HUES6 (cell line): Measurements from ENCODE around the gene CPA5.
A peak's percentile ranks its signal among the peaks of the same experiment; 100 is the strongest.

Experiments
- H3K27ac ChIP-seq: 2 replicates; pipeline ENCODE4 v1.7.0; 2013; ENCODE audit warnings: low read depth, mild to moderate bottlenecking, low read length, inconsistent platforms
- H3K27me3 ChIP-seq: 2 replicates; pipeline ENCODE4 v1.6.1; 2013; ENCODE audit warnings: low read length; ENCODE audit not compliant: control insufficient read depth, insufficient read depth
- H3K36me3 ChIP-seq: 2 replicates; pipeline ENCODE4 v1.6.1; 2013; ENCODE audit warnings: low read length; ENCODE audit not compliant: control insufficient read depth, insufficient read depth
- H3K4me1 ChIP-seq: 2 replicates; pipeline ENCODE4 v1.6.1; 2013; ENCODE audit warnings: low read length; ENCODE audit not compliant: control insufficient read depth, insufficient read depth
- H3K4me3 ChIP-seq: 2 replicates; pipeline ENCODE4 v1.5.1; 2013; ENCODE audit warnings: low read depth, low read length
- H3K9ac ChIP-seq: one replicate; pipeline ENCODE4 v1.6.1; 2013; ENCODE audit warnings: mild to moderate bottlenecking, low read length
- H3K9me3 ChIP-seq: 2 replicates; pipeline ENCODE4 v1.6.1; 2013; ENCODE audit warnings: low read depth, low read length; ENCODE audit not compliant: control insufficient read depth, insufficient read depth

CPA5 gene

GRCh38 chr7:130362251-130362816 is 17.7 kb downstream of the CPA5 start:
- no peaks in the 10 kb centered on the region for H3K27me3 ChIP-seq
- H3K4me1 ChIP-seq = peaks cover 13% of the 10 kb centered on the region
- no peak overlapping the region for H3K4me3 ChIP-seq
- no peaks in the 10 kb centered on the region for H3K36me3 ChIP-seq
- H3K9me3 ChIP-seq = peaks cover 22% of the 10 kb centered on the region
- H3K27ac ChIP-seq = no peak overlapping the region
- no peak overlapping the region for H3K9ac ChIP-seq

GRCh38 chr7:130363026-130363847 is 18.6 kb downstream of the CPA5 start:
- Histone ChIP-seq H3K4me3 (no peak overlapping the region), H3K36me3 (no peaks in the 10 kb centered on the region), H3K27me3 (no peaks in the 10 kb centered on the region), H3K4me1 (peaks cover 13% of the 10 kb centered on the region), H3K9me3 (peaks cover 22% of the 10 kb centered on the region), H3K27ac (no peak overlapping the region), H3K9ac (no peak overlapping the region)

GRCh38 chr7:130364451-130364850 is 19.8 kb downstream of the CPA5 start:
- Histone ChIP-seq H3K4me3 (no peak overlapping the region), H3K4me1 (peaks cover 25% of the 10 kb centered on the region), H3K36me3 (no peaks in the 10 kb centered on the region), H3K27me3 (no peaks in the 10 kb centered on the region), H3K27ac (no peak overlapping the region), H3K9ac (no peak overlapping the region), H3K9me3 (peaks cover 11% of the 10 kb centered on the region; the same call in 1 of the 2 replicates)

- H3K4me3 ChIP-seq = no peak overlapping the region
- H3K27ac ChIP-seq = peak overlapping the region; percentile 31; the same call in 1 of the 2 replicates
- no peaks in the 10 kb centered on the region for H3K27me3 ChIP-seq
- peaks cover 5% of the 10 kb centered on the region; the same call in 1 of the 2 replicates for H3K9me3 ChIP-seq
- H3K4me1 ChIP-seq = peaks cover 28% of the 10 kb centered on the region
- H3K9ac ChIP-seq = no peak overlapping the region
- H3K36me3 ChIP-seq = no peaks in the 10 kb centered on the region
Observed at GRCh38 chr7:130365088-130365487, 20.5 kb downstream of the CPA5 start.

GRCh38 chr7:130365511-130366441 is 21.2 kb downstream of the CPA5 start:
- Histone ChIP-seq H3K36me3 (no peaks in the 10 kb centered on the region), H3K27me3 (no peaks in the 10 kb centered on the region), H3K9ac (peak overlapping the region; percentile 5), H3K4me3 (no peak overlapping the region), H3K9me3 (peaks cover 3% of the 10 kb centered on the region; the same call in 1 of the 2 replicates), H3K4me1 (peaks cover 28% of the 10 kb centered on the region), H3K27ac (peak overlapping the region; percentile 31; the same call in 1 of the 2 replicates)

- Histone ChIP-seq H3K4me1 (peaks cover 32% of the 10 kb centered on the region), H3K9ac (no peak overlapping the region), H3K27me3 (no peaks in the 10 kb centered on the region), H3K4me3 (no peak overlapping the region), H3K27ac (no peak overlapping the region), H3K9me3 (no peaks in the 10 kb centered on the region), H3K36me3 (no peaks in the 10 kb centered on the region)
Observed at GRCh38 chr7:130366564-130366963, 21.9 kb downstream of the CPA5 start.

- Histone ChIP-seq H3K4me3 (no peak overlapping the region), H3K27me3 (no peaks in the 10 kb centered on the region), H3K9me3 (peaks cover 4% of the 10 kb centered on the region; the same call in 1 of the 2 replicates), H3K27ac (no peak overlapping the region), H3K4me1 (peaks cover 32% of the 10 kb centered on the region), H3K36me3 (no peaks in the 10 kb centered on the region), H3K9ac (no peak overlapping the region)
Observed at GRCh38 chr7:130367088-130367755, 22.6 kb downstream of the CPA5 start.

GRCh38 chr7:130367836-130368746 is 23.5 kb downstream of the CPA5 start:
- peaks cover 40% of the 10 kb centered on the region for H3K4me1 ChIP-seq
- H3K9ac ChIP-seq = no peak overlapping the region
- H3K36me3 ChIP-seq = no peaks in the 10 kb centered on the region
- no peaks in the 10 kb centered on the region for H3K27me3 ChIP-seq
- no peak overlapping the region for H3K4me3 ChIP-seq
- H3K27ac ChIP-seq = no peak overlapping the region
- H3K9me3 ChIP-seq = peaks cover 4% of the 10 kb centered on the region; the same call in 1 of the 2 replicates

- Histone ChIP-seq H3K4me3 (no peak overlapping the region), H3K27ac (no peak overlapping the region), H3K9ac (no peak overlapping the region), H3K4me1 (peaks cover 51% of the 10 kb centered on the region), H3K9me3 (peaks cover 4% of the 10 kb centered on the region; the same call in 1 of the 2 replicates), H3K27me3 (no peaks in the 10 kb centered on the region), H3K36me3 (no peaks in the 10 kb centered on the region)
Observed at GRCh38 chr7:130369110-130369711, 24.6 kb downstream of the CPA5 start.
